Thyroid gland (tissue), 4 donors: ENCODE measurements around the gene NMNAT2.

ENCODE experiments used
- POLR2A ChIP-seq, 2 donors: fragments of 450-650 bp; IDR thresholded peaks; one replicate each; pipeline ENCODE4 v1.6.1; 2017; ENCODE audit warnings: antibody characterized with exemption in 2 of 2, mild to moderate bottlenecking in 2 of 2, moderate library complexity in 1 of 2
- TF ChIP-seq, protein P1 (sequence below), 6 experiments: fragments of 200-600 bp in 3 of 6; fragments of 450-650 bp in 3 of 6; sonication (generic) in 3 of 6; IDR thresholded peaks; one replicate each; pipeline ENCODE4 v1.5.1; 2016 to 2019; ENCODE audit warnings: antibody characterized with exemption in 6 of 6, mild to moderate bottlenecking in 2 of 6, inconsistent platforms in 1 of 6, moderate library complexity in 1 of 6

DNA sequence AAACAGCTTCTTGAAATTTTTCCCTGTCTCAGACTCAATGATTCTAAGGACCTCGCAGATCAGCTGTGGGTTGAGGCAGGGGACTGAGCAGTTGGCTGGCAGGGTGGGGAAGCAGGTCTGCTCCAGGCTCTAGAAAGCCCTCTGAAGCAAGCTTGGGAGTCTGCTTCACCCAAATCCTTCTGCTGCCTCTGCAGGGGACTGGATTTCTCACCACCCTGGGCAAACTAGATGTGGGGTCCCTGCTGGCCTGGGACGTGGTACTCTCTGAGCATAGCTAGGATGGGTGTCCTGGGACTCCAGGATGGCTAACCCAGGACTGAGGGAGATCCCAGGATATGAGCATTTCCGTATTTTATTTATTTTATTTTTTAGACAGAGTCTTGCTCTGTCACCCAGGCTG lies 142.9 kb downstream of the NMNAT2 start:
- TF ChIP-seq, protein P1, sequence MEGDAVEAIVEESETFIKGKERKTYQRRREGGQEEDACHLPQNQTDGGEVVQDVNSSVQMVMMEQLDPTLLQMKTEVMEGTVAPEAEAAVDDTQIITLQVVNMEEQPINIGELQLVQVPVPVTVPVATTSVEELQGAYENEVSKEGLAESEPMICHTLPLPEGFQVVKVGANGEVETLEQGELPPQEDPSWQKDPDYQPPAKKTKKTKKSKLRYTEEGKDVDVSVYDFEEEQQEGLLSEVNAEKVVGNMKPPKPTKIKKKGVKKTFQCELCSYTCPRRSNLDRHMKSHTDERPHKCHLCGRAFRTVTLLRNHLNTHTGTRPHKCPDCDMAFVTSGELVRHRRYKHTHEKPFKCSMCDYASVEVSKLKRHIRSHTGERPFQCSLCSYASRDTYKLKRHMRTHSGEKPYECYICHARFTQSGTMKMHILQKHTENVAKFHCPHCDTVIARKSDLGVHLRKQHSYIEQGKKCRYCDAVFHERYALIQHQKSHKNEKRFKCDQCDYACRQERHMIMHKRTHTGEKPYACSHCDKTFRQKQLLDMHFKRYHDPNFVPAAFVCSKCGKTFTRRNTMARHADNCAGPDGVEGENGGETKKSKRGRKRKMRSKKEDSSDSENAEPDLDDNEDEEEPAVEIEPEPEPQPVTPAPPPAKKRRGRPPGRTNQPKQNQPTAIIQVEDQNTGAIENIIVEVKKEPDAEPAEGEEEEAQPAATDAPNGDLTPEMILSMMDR (IDR thresholded peaks at IDR 0.05) = no peak
- no peak for TF ChIP-seq POLR2A (IDR thresholded peaks at IDR 0.05)
